GM18861 (cell line): Measurements from ENCODE around the gene OR5AU1.

Experiments used
- ATAC-seq: cut with Tn5 transposase; IDR thresholded peaks from one replicate; pipeline ENCODE4 v1.9.1; 2021; ENCODE audit not compliant: unreplicated experiment

Gene OR5AU1

GRCh38 chr14:21108791-21109190 lies 47.1 kb downstream of the OR5AU1 start:
- ATAC-seq = no peak

GRCh38 chr14:21107283-21107800 lies 48.5 kb downstream of the OR5AU1 start:
- ATAC-seq = no peak

GRCh38 chr14:21106498-21107282 lies 49.2 kb downstream of the OR5AU1 start:
- ATAC-seq = no peak

- ATAC-seq = no peak
Measured at GRCh38 chr14:21106176-21106497, 49.7 kb downstream of the OR5AU1 start.

GRCh38 chr14:21105095-21105494 lies 50.8 kb downstream of the OR5AU1 start:
- no peak for ATAC-seq
